K562 (cell line): ENCODE data around the gene TTC23L. TPM values are rescaled to one million over a fixed set of nuclear protein-coding genes. Genes with fewer than 3 reads are reported as not detected.

Source experiments
- BCL6 ChIP-seq: fragments of 250-450 bp; sonication (Bioruptor Pico); IDR thresholded peaks from 2 replicates; pipeline ENCODE4 v1.4.0; 2020
- CC2D1A ChIP-seq: fragments of 450-650 bp; IDR thresholded peaks from 2 replicates; pipeline ENCODE4 v1.6.1; 2017; ENCODE audit warnings: mild to moderate bottlenecking
- DIDO1 ChIP-seq: fragments of 450-650 bp; IDR thresholded peaks from 2 replicates; pipeline ENCODE4 v1.6.1; 2016; ENCODE audit warnings: low read depth, missing biosample characterization, missing genetic modification characterization
- E2F8 ChIP-seq: fragments of 450-650 bp; IDR thresholded peaks from 2 replicates; pipeline ENCODE4 v1.7.1; 2018; ENCODE audit warnings: mild to moderate bottlenecking, low read depth; ENCODE audit not compliant: partially characterized antibody
- E4F1 ChIP-seq: fragments of 250-450 bp; sonication (Bioruptor Pico); IDR thresholded peaks from 2 replicates; pipeline ENCODE4 v1.5.0; 2021; ENCODE audit warnings: mild to moderate bottlenecking, borderline replicate concordance
- ERF ChIP-seq: fragments of 450-650 bp; formaldehyde crosslinking; IDR thresholded peaks from 2 replicates; pipeline ENCODE4 v1.4.0; 2020; ENCODE audit warnings: mild to moderate bottlenecking, mixed read lengths
- ETV1 ChIP-seq: fragments of 450-650 bp; conservative IDR thresholded peaks from 2 replicates; pipeline ENCODE4 v1.6.1; 2016; ENCODE audit warnings: missing genetic modification characterization, control low read depth, low read depth, missing compliant biosample characterization
- HNRNPL ChIP-seq: fragments of 200-400 bp; formaldehyde crosslinking; IDR thresholded peaks from 2 replicates; pipeline ENCODE4 v1.6.1; 2017; ENCODE audit warnings: low read depth, mild to moderate bottlenecking, low read length
- KDM4B ChIP-seq, 2 experiments: fragments of 450-650 bp in 1 of 2; sonication (generic) in 1 of 2; IDR thresholded peaks; 2 replicates each; pipeline ENCODE4 v1.6.1; 2016 to 2017; ENCODE audit warnings: borderline replicate concordance in 2 of 2, antibody characterized with exemption in 1 of 2, low read depth in 1 of 2, mild to moderate bottlenecking in 1 of 2
- KHSRP ChIP-seq: fragments of 450-650 bp; IDR thresholded peaks from 2 replicates; pipeline ENCODE4 v1.6.1; 2017
- LEF1 ChIP-seq: fragments of 450-650 bp; IDR thresholded peaks from 2 replicates; pipeline ENCODE4 v1.6.1; 2016; ENCODE audit warnings: mild to moderate bottlenecking
- MAFK ChIP-seq: IDR thresholded peaks from 2 replicates; pipeline ENCODE4 v1.6.1; 2011; ENCODE audit warnings: low read length, improper control_type of control experiment
- MCM5 ChIP-seq: fragments of 450-650 bp; IDR thresholded peaks from 2 replicates; pipeline ENCODE4 v1.6.1; 2016; ENCODE audit warnings: low read depth
- MTA3 ChIP-seq: fragments of 450-650 bp; formaldehyde crosslinking; IDR thresholded peaks from 2 replicates; pipeline ENCODE4 v1.6.1; 2017; ENCODE audit warnings: mild to moderate bottlenecking, borderline replicate concordance
- NR1H2 ChIP-seq: sonication (generic); formaldehyde crosslinking; IDR thresholded peaks from 2 replicates; pipeline ENCODE4 v1.4.0; 2020; ENCODE audit warnings: mild to moderate bottlenecking, missing genetic modification reagents
- POLR2G ChIP-seq: fragments of 200-400 bp; formaldehyde crosslinking; IDR thresholded peaks from 2 replicates; pipeline ENCODE4 v1.6.1; 2017; ENCODE audit warnings: low read depth, mild to moderate bottlenecking, antibody characterized with exemption, low read length, moderate library complexity
- SAP30 ChIP-seq: fragments of 200-600 bp; sonication (generic); IDR thresholded peaks from 2 replicates; pipeline ENCODE4 v1.6.1; 2012; ENCODE audit warnings: borderline replicate concordance, low read depth, mild to moderate bottlenecking, moderate library complexity, low read length, control low read depth, inconsistent platforms; ENCODE audit not compliant: insufficient read depth, poor library complexity, severe bottlenecking
- TAL1 ChIP-seq: fragments of 450-650 bp; IDR thresholded peaks from 2 replicates; pipeline ENCODE4 v1.6.1; 2016; ENCODE audit warnings: mild to moderate bottlenecking
- YY1 ChIP-seq, 3 experiments: IDR thresholded peaks; 2 replicates each; pipeline ENCODE4 v1.6.1; 2011; ENCODE audit warnings: low read length in 2 of 3, mild to moderate bottlenecking in 2 of 3, moderate library complexity in 2 of 3, borderline replicate concordance in 1 of 3, control low read depth in 1 of 3, low read depth in 1 of 3; ENCODE audit not compliant: insufficient read depth in 3 of 3, insufficient replicate concordance in 2 of 3, control insufficient read depth in 1 of 3, insufficient read length in 1 of 3; ENCODE audit errors: extremely low read depth in 1 of 3
- ZBTB7A ChIP-seq: IDR thresholded peaks from 2 replicates; pipeline ENCODE4 v1.6.1; 2011; ENCODE audit warnings: low read depth, mild to moderate bottlenecking, low read length, moderate library complexity, borderline replicate concordance; ENCODE audit not compliant: control insufficient read depth
- ZFP1 ChIP-seq: fragments of 450-650 bp; formaldehyde crosslinking; IDR thresholded peaks from 2 replicates; pipeline ENCODE4 v1.4.0; 2020; ENCODE audit warnings: mild to moderate bottlenecking, mixed read lengths
- ZNF217 ChIP-seq: sonication (generic); formaldehyde crosslinking; IDR thresholded peaks from 2 replicates; pipeline ENCODE4 v1.8.0; 2022; ENCODE audit warnings: mild to moderate bottlenecking, missing genetic modification reagents
- ZNF23 ChIP-seq: fragments of 250-450 bp; sonication (Bioruptor Pico); IDR thresholded peaks from 2 replicates; pipeline ENCODE4 v1.4.0; 2020; ENCODE audit warnings: mild to moderate bottlenecking
- ZNF263 ChIP-seq: sonication (generic); formaldehyde crosslinking; IDR thresholded peaks from 2 replicates; pipeline ENCODE4 v1.8.0; 2022; ENCODE audit warnings: mild to moderate bottlenecking, missing genetic modification reagents, borderline replicate concordance
- ZNF311 ChIP-seq: fragments of 250-450 bp; sonication (Bioruptor Pico); IDR thresholded peaks from 2 replicates; pipeline ENCODE4 v1.4.0; 2020; ENCODE audit warnings: mild to moderate bottlenecking, moderate library complexity
- ZNF551 ChIP-seq: fragments of 250-450 bp; sonication (Bioruptor Pico); IDR thresholded peaks from 2 replicates; pipeline ENCODE4 v1.5.0; 2021; ENCODE audit warnings: mild to moderate bottlenecking, moderate library complexity
- polyA plus RNA-seq, 8 experiments: library from polyadenylated mRNA; depleted of rRNA in 4 of 8; stranded (reverse) in 5 of 8; unstranded in 3 of 8; fragments of >200 nt; fragmentation: Nextera tagmentation in 2 of 8; fragmentation: Illumina TruSeq in 1 of 8; extraction: Ambion mirVana in 2 of 8; extraction: Trizol in 1 of 8; gene quantifications; 2 replicates each; pipeline versions ENCODE4 v1.2.1 to v1.2.3, GENCODE V29; 2011 to 2014; ENCODE audit warnings: inconsistent platforms in 1 of 8, missing spikeins in 1 of 8
- total RNA-seq, 7 experiments: library from RNA; depleted of rRNA in 6 of 7; stranded (reverse); fragments of >200 nt in 6 of 7; fragmentation: Illumina TruSeq in 2 of 7; extraction: Trizol in 2 of 7; gene quantifications; 2 replicates each; pipeline versions ENCODE4 v1.2.1 to v1.2.3, GENCODE V29; 2011 to 2021; ENCODE audit warnings: low replicate concordance in 1 of 7

TTC23L gene
- total and polyA plus RNA-seq, 9 of the 15 experiments (the other 6 are each of a cell fraction or from before 2014, with no cell fraction given), result 0.03 to 0.32 (median 0.14) TPM; not detected in 2

GRCh38 chr5:34866989-34867471 is 28.1 kb downstream of the TTC23L start (continued):
- TF ChIP-seq DIDO1 (tag), result 0 out of 2 replicates have a peak, but pooled peaks have one; percentile 14
- 0 out of 2 replicates have a peak, but pooled peaks have one; percentile 23 for TF ChIP-seq POLR2G
- no peak for TF ChIP-seq ZFP1 (CRISPR knock-in tag)
- no peak; the same call in 1 of the 2 replicates for TF ChIP-seq TAL1
- TF ChIP-seq MTA3, result peak; percentile 84; the same call in 1 of the 2 replicates
- no peak for TF ChIP-seq MCM5
- TF ChIP-seq MAFK, result peak; percentile 95
- peak; percentile 98 for TF ChIP-seq LEF1
- no peak for TF ChIP-seq HNRNPL
- no peak for TF ChIP-seq ETV1 (tag)
- peak; percentile 61 for TF ChIP-seq E2F8
- no peak for TF ChIP-seq KDM4B (IDR thresholded peaks at IDR 0.05; ENCODE audit: borderline replicate concordance in 2 of 2, low read depth in 1 of 2)
- no peak for TF ChIP-seq NR1H2 (CRISPR knock-in tag)
- TF ChIP-seq BCL6 (CRISPR knock-in tag), result no peak
- TF ChIP-seq ZNF23, result no peak
- no peak for TF ChIP-seq ZBTB7A
- TF ChIP-seq ERF (CRISPR knock-in tag), result no peak
- TF ChIP-seq SAP30, result no peak
- 0 out of 2 replicates have a peak, but pooled peaks have one; percentile 32 for TF ChIP-seq CC2D1A
- no peak for TF ChIP-seq E4F1 (CRISPR knock-in tag)
- TF ChIP-seq ZNF311 (CRISPR knock-in tag), result no peak
- TF ChIP-seq ZNF263 (CRISPR knock-in tag), result no peak
- TF ChIP-seq ZNF217 (CRISPR knock-in tag), result no peak
- TF ChIP-seq KHSRP, result no peak
- no peak for TF ChIP-seq YY1 (IDR thresholded peaks at IDR 0.05; ENCODE audit: borderline replicate concordance in 1 of 3, control insufficient read depth in 1 of 3, extremely low read depth in 1 of 3, insufficient read depth in 3 of 3, insufficient read length in 1 of 3, insufficient replicate concordance in 2 of 3, low read depth in 1 of 3, low read length in 2 of 3)
- no peak for TF ChIP-seq ZNF551 (CRISPR knock-in tag)
